Measurements from ENCODE around the gene SYNPO2.

- TF ChIP-seq ZNF274 (IDR thresholded peaks at IDR 0.05; ENCODE audit: borderline replicate concordance, extremely low read depth, low read length), result no peak
- TF ChIP-seq EZH2 (IDR thresholded peaks at IDR 0.05; ENCODE audit: low read depth, low read length, severe bottlenecking), result no peak
- TF ChIP-seq POLR2A (IDR thresholded peaks at IDR 0.05; ENCODE audit: control extremely low read depth in 1 of 2, low read depth in 2 of 2, low read length in 2 of 2), result no peak
- TF ChIP-seq MAX (IDR thresholded peaks at IDR 0.05), result no peak
- no peak for TF ChIP-seq EGR1 (IDR thresholded peaks at IDR 0.05; ENCODE audit: borderline replicate concordance, low read depth, low read length)
- no peak for TF ChIP-seq CHD1 (IDR thresholded peaks at IDR 0.05; ENCODE audit: low read depth, low read length)
- no peak for TF ChIP-seq RNF2 (IDR thresholded peaks at IDR 0.05; ENCODE audit: borderline replicate concordance, low read depth, low read length, missing control alignments, poor library complexity, severe bottlenecking)
- TF ChIP-seq YY1 (IDR thresholded peaks at IDR 0.05; ENCODE audit: low read depth, low read length), result no peak
- no peak for TF ChIP-seq CTCF (IDR thresholded peaks at IDR 0.05; ENCODE audit: control extremely low read depth in 1 of 3, insufficient read depth in 1 of 3, low read depth in 1 of 3, low read length in 3 of 3)
- no peak for TF ChIP-seq JUND (IDR thresholded peaks at IDR 0.05; ENCODE audit: low read length)
- no peak for TF ChIP-seq SP1 (IDR thresholded peaks at IDR 0.05; ENCODE audit: low read depth, low read length)
- no peak for TF ChIP-seq RAD21 (IDR thresholded peaks at IDR 0.05 in 1 of 2, conservative IDR thresholded peaks at IDR 0.05 in 1 of 2; ENCODE audit: low read depth in 2 of 2, low read length in 2 of 2)
- TF ChIP-seq KDM1A (IDR thresholded peaks at IDR 0.05; ENCODE audit: borderline replicate concordance, low read length), result no peak
These were observed 149.6 kb downstream of the SYNPO2 start for GRCh38 chr4:119038116-119038841.

All from H1 (cell line).